ENCODE results near the gene TRPM4.

Gene TRPM4

GRCh38 chr19:49210901-49211451 lies 53.4 kb downstream of the TRPM4 start:
- no peak for ATAC-seq

GRCh38 chr19:49212016-49212701 lies 54.6 kb downstream of the TRPM4 start:
- TF ChIP-seq ARNTL (CRISPR knock-in tag; IDR thresholded peaks at IDR 0.05; ENCODE audit: borderline replicate concordance, low read depth) = no peak
- TF ChIP-seq SNAI2 (CRISPR knock-in tag; IDR thresholded peaks at IDR 0.05) = no peak
- TF ChIP-seq, protein P1, sequence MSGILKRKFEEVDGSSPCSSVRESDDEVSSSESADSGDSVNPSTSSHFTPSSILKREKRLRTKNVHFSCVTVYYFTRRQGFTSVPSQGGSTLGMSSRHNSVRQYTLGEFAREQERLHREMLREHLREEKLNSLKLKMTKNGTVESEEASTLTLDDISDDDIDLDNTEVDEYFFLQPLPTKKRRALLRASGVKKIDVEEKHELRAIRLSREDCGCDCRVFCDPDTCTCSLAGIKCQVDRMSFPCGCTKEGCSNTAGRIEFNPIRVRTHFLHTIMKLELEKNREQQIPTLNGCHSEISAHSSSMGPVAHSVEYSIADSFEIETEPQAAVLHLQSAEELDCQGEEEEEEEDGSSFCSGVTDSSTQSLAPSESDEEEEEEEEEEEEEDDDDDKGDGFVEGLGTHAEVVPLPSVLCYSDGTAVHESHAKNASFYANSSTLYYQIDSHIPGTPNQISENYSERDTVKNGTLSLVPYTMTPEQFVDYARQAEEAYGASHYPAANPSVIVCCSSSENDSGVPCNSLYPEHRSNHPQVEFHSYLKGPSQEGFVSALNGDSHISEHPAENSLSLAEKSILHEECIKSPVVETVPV (CRISPR knock-in tag; IDR thresholded peaks at IDR 0.05) = no peak
- no peak for TF ChIP-seq PPARA (CRISPR knock-in tag; IDR thresholded peaks at IDR 0.05; ENCODE audit: borderline replicate concordance)
- TF ChIP-seq CSDC2 (CRISPR knock-in tag; IDR thresholded peaks at IDR 0.05) = no peak
- TF ChIP-seq RARB (CRISPR knock-in tag; IDR thresholded peaks at IDR 0.05) = no peak
- no peak for TF ChIP-seq ZFP30 (CRISPR knock-in tag; IDR thresholded peaks at IDR 0.05)
- no peak for TF ChIP-seq ZNF8 (CRISPR knock-in tag; IDR thresholded peaks at IDR 0.05)
- TF ChIP-seq OSR1 (CRISPR knock-in tag; IDR thresholded peaks at IDR 0.05) = no peak
- no peak for TF ChIP-seq TOX (CRISPR knock-in tag; IDR thresholded peaks at IDR 0.05; ENCODE audit: borderline replicate concordance)
- TF ChIP-seq, protein P2, sequence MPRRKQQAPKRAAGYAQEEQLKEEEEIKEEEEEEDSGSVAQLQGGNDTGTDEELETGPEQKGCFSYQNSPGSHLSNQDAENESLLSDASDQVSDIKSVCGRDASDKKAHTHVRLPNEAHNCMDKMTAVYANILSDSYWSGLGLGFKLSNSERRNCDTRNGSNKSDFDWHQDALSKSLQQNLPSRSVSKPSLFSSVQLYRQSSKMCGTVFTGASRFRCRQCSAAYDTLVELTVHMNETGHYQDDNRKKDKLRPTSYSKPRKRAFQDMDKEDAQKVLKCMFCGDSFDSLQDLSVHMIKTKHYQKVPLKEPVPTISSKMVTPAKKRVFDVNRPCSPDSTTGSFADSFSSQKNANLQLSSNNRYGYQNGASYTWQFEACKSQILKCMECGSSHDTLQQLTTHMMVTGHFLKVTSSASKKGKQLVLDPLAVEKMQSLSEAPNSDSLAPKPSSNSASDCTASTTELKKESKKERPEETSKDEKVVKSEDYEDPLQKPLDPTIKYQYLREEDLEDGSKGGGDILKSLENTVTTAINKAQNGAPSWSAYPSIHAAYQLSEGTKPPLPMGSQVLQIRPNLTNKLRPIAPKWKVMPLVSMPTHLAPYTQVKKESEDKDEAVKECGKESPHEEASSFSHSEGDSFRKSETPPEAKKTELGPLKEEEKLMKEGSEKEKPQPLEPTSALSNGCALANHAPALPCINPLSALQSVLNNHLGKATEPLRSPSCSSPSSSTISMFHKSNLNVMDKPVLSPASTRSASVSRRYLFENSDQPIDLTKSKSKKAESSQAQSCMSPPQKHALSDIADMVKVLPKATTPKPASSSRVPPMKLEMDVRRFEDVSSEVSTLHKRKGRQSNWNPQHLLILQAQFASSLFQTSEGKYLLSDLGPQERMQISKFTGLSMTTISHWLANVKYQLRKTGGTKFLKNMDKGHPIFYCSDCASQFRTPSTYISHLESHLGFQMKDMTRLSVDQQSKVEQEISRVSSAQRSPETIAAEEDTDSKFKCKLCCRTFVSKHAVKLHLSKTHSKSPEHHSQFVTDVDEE (CRISPR knock-in tag; IDR thresholded peaks at IDR 0.05) = no peak
- no peak for TF ChIP-seq ZNF565 (CRISPR knock-in tag; conservative IDR thresholded peaks at IDR 0.05; ENCODE audit: low read depth)
- TF ChIP-seq CREB5 (CRISPR knock-in tag; IDR thresholded peaks at IDR 0.05; ENCODE audit: low read depth) = no peak
- no peak for TF ChIP-seq ZNF70 (CRISPR knock-in tag; IDR thresholded peaks at IDR 0.05)
- no peak for TF ChIP-seq TCF4 (CRISPR knock-in tag; IDR thresholded peaks at IDR 0.05; ENCODE audit: borderline replicate concordance)
- TF ChIP-seq BACH2 (CRISPR knock-in tag; IDR thresholded peaks at IDR 0.05; ENCODE audit: borderline replicate concordance) = no peak
- no peak for TF ChIP-seq GLIS3 (CRISPR knock-in tag; IDR thresholded peaks at IDR 0.05)
- TF ChIP-seq ZC3H10 (CRISPR knock-in tag; IDR thresholded peaks at IDR 0.05) = no peak
- ATAC-seq = no peak

More at GRCh38 chr19:49210901-49211451, 53.4 kb downstream of the TRPM4 start:
- no peak for TF ChIP-seq CREB5 (CRISPR knock-in tag; IDR thresholded peaks at IDR 0.05; ENCODE audit: low read depth)
- no peak for TF ChIP-seq CSDC2 (CRISPR knock-in tag; IDR thresholded peaks at IDR 0.05)
- TF ChIP-seq, protein P3, sequence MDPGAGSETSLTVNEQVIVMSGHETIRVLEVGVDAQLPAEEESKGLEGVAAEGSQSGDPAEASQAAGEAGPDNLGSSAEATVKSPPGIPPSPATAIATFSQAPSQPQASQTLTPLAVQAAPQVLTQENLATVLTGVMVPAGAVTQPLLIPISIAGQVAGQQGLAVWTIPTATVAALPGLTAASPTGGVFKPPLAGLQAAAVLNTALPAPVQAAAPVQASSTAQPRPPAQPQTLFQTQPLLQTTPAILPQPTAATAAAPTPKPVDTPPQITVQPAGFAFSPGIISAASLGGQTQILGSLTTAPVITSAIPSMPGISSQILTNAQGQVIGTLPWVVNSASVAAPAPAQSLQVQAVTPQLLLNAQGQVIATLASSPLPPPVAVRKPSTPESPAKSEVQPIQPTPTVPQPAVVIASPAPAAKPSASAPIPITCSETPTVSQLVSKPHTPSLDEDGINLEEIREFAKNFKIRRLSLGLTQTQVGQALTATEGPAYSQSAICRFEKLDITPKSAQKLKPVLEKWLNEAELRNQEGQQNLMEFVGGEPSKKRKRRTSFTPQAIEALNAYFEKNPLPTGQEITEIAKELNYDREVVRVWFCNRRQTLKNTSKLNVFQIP (CRISPR knock-in tag; IDR thresholded peaks at IDR 0.05; ENCODE audit: borderline replicate concordance, low read depth) = no peak
- TF ChIP-seq ZNF8 (CRISPR knock-in tag; IDR thresholded peaks at IDR 0.05) = no peak
- TF ChIP-seq ZNF70 (CRISPR knock-in tag; IDR thresholded peaks at IDR 0.05) = no peak
- no peak for TF ChIP-seq PATZ1 (CRISPR knock-in tag; IDR thresholded peaks at IDR 0.05; ENCODE audit: borderline replicate concordance)
- no peak for TF ChIP-seq ESRRG (CRISPR knock-in tag; IDR thresholded peaks at IDR 0.05)
- no peak for TF ChIP-seq ISL1 (CRISPR knock-in tag; IDR thresholded peaks at IDR 0.05)
- TF ChIP-seq ZFP30 (CRISPR knock-in tag; IDR thresholded peaks at IDR 0.05) = no peak
- no peak for TF ChIP-seq OSR1 (CRISPR knock-in tag; IDR thresholded peaks at IDR 0.05)
- TF ChIP-seq RARB (CRISPR knock-in tag; IDR thresholded peaks at IDR 0.05) = no peak
- TF ChIP-seq ZC3H10 (CRISPR knock-in tag; IDR thresholded peaks at IDR 0.05) = no peak
- no peak for TF ChIP-seq PPARA (CRISPR knock-in tag; IDR thresholded peaks at IDR 0.05; ENCODE audit: borderline replicate concordance)
- no peak for TF ChIP-seq TOX (CRISPR knock-in tag; IDR thresholded peaks at IDR 0.05; ENCODE audit: borderline replicate concordance)
- no peak for TF ChIP-seq ZFP3 (CRISPR knock-in tag; IDR thresholded peaks at IDR 0.05)
- no peak for TF ChIP-seq TCF4 (CRISPR knock-in tag; IDR thresholded peaks at IDR 0.05; ENCODE audit: borderline replicate concordance)
